ENCODE measurements around the gene NMU.

NMU gene

DNA sequence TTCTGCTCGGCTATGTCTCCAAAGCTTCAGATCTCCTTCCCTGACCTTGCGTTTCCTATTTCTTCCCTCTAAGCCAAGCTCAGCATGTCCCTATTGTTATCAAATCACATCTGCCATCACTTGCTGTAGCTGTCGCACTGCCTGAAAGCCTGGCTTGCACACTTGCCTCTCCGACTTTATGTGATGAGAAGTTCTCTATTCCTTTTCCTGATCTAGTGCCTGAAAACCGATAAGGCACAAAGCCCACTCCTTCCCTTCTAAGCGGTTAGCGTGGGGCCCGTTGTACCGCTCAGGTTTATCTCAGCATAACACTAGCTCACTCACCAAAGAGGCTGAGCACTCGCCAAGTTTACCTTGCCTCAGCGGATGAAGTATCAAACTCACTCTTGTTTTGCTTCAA lies 816 bp downstream of the NMU start:
- Histone ChIP-seq H3K36me3 (ENCODE audit: insufficient read depth, low read length) (no peaks in the 10 kb centered on the region), H3K27ac (ENCODE audit: low read length) (no peak overlapping the region), H4K20me1 (ENCODE audit: insufficient read depth, low read length) (no peaks in the 10 kb centered on the region), H3K4me2 (ENCODE audit: insufficient read depth, low read length) (no peak overlapping the region), H3K9me3 (ENCODE audit: insufficient read depth, low read length, severe bottlenecking) (no peaks in the 10 kb centered on the region), H3K4me3 (ENCODE audit: low read depth in 1 of 2, low read length in 2 of 2) (no peak overlapping the region), H3K27me3 (ENCODE audit: insufficient read depth, low read length, poor library complexity) (no peaks in the 10 kb centered on the region), H3K79me2 (ENCODE audit: insufficient read depth, low read length) (no peaks in the 10 kb centered on the region), H2AFZ (ENCODE audit: low read depth, low read length) (no peak overlapping the region), H3K9ac (ENCODE audit: low read depth, low read length) (no peak overlapping the region), H3K4me1 (ENCODE audit: insufficient read depth, low read length) (no peaks in the 10 kb centered on the region)
- no peak for DNase-seq
- TF ChIP-seq CTCF (IDR thresholded peaks at IDR 0.05; ENCODE audit: borderline replicate concordance, extremely low read depth, low read length, poor library complexity, severe bottlenecking) (no peak), EZH2 (IDR thresholded peaks at IDR 0.05; ENCODE audit: borderline replicate concordance, low read depth, low read length, severe bottlenecking) (no peak)
- no peak for ATAC-seq (ENCODE audit: insufficient read depth, low read depth)

GRCh38 chr4:55634417-55635128 lies 1.5 kb downstream of the NMU start:
- no peak overlapping the region for H3K9ac ChIP-seq (ENCODE audit: low read depth, low read length)
- no peaks in the 10 kb centered on the region for H4K20me1 ChIP-seq (ENCODE audit: insufficient read depth, low read length)
- TF ChIP-seq EZH2 (IDR thresholded peaks at IDR 0.05; ENCODE audit: borderline replicate concordance, low read depth, low read length, severe bottlenecking) (no peak), CTCF (IDR thresholded peaks at IDR 0.05; ENCODE audit: borderline replicate concordance, extremely low read depth, low read length, poor library complexity, severe bottlenecking) (no peak)
- no peak overlapping the region for H3K4me2 ChIP-seq (ENCODE audit: insufficient read depth, low read length)
- no peaks in the 10 kb centered on the region for H3K79me2 ChIP-seq (ENCODE audit: insufficient read depth, low read length)
- H3K4me1 ChIP-seq (ENCODE audit: insufficient read depth, low read length), result no peaks in the 10 kb centered on the region
- no peak overlapping the region for H2AFZ ChIP-seq (ENCODE audit: low read depth, low read length)
- no peak overlapping the region for H3K4me3 ChIP-seq (ENCODE audit: low read depth in 1 of 2, low read length in 2 of 2)
- H3K27me3 ChIP-seq (ENCODE audit: insufficient read depth, low read length, poor library complexity), result no peaks in the 10 kb centered on the region
- H3K36me3 ChIP-seq (ENCODE audit: insufficient read depth, low read length), result no peaks in the 10 kb centered on the region
- ATAC-seq (ENCODE audit: insufficient read depth, low read depth) (no peak), DNase-seq (no peak)
- H3K27ac ChIP-seq (ENCODE audit: low read length), result no peak overlapping the region
- no peaks in the 10 kb centered on the region for H3K9me3 ChIP-seq (ENCODE audit: insufficient read depth, low read length, severe bottlenecking)

DNA sequence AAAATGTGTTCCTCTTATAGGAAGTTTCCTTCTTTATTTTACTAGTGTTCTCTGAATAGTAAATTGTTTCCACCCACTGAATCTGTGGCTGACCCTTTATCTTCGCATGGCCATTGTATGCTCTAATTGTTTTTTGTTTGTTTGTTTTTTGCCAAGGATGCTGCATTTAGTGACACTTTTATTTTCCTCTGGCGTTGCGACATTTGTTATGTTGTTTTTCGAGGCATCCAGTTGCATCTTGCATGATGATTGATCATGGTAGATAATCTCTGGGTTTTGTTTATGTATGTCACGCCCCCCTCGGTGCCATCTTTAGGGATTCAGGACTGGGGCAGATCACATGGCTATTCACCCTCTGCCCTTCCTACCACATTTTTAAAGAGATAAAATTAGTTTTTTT lies 2.2 kb downstream of the NMU start:
- Histone ChIP-seq H3K27ac (ENCODE audit: low read length) (no peak overlapping the region), H3K4me3 (ENCODE audit: low read depth in 1 of 2, low read length in 2 of 2) (no peak overlapping the region), H2AFZ (ENCODE audit: low read depth, low read length) (no peak overlapping the region), H3K4me2 (ENCODE audit: insufficient read depth, low read length) (no peak overlapping the region), H3K27me3 (ENCODE audit: insufficient read depth, low read length, poor library complexity) (no peaks in the 10 kb centered on the region), H3K4me1 (ENCODE audit: insufficient read depth, low read length) (no peaks in the 10 kb centered on the region), H3K36me3 (ENCODE audit: insufficient read depth, low read length) (no peaks in the 10 kb centered on the region), H4K20me1 (ENCODE audit: insufficient read depth, low read length) (no peaks in the 10 kb centered on the region), H3K79me2 (ENCODE audit: insufficient read depth, low read length) (no peaks in the 10 kb centered on the region), H3K9ac (ENCODE audit: low read depth, low read length) (no peak overlapping the region), H3K9me3 (ENCODE audit: insufficient read depth, low read length, severe bottlenecking) (no peaks in the 10 kb centered on the region)
- DNase-seq (no peak), ATAC-seq (ENCODE audit: insufficient read depth, low read depth) (no peak)
- no peak for TF ChIP-seq CTCF (IDR thresholded peaks at IDR 0.05; ENCODE audit: borderline replicate concordance, extremely low read depth, low read length, poor library complexity, severe bottlenecking)
- TF ChIP-seq EZH2 (IDR thresholded peaks at IDR 0.05; ENCODE audit: borderline replicate concordance, low read depth, low read length, severe bottlenecking), result no peak
